Loucy (cell line): ENCODE results near the gene OXA1L.
"Not testable (repeated sequence)": the region's sequence is repeated elsewhere in the genome, so short reads cannot be mapped to it uniquely, and the experiment has no call there.

Experiments
- CTCF ChIP-seq: fragments of 200-600 bp; sonication (generic); conservative IDR thresholded peaks from 2 replicates; pipeline ENCODE4 v1.5.1; 2014; ENCODE audit warnings: mild to moderate bottlenecking, antibody characterized with exemption, low read length
- EZH2phosphoT487 ChIP-seq: fragments of 200-600 bp; IDR thresholded peaks from 2 replicates; pipeline ENCODE4 v1.6.1; 2018; ENCODE audit warnings: antibody characterized with exemption, mild to moderate bottlenecking, moderate library complexity, borderline replicate concordance

DNA sequence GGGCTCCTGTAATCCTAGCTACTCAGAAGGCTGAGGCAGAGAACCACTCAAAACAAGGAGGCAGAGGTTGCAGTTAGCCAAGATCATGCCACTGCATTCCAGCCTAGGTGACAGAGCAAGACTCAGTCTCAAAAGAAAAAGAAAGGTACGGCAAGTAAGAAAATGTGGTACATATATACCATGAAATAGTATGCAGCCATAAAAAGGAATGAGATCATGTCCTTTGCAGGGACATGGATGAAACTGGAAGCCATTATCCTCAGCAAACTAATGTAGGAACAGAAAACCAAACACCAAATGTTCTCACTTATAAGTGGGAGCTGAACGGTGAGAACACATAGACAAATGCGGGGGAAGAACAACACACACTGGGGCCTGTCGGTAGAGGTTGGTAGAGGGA is 38.7 kb downstream of the OXA1L start:
- not testable (repeated sequence) for TF ChIP-seq CTCF, EZH2phosphoT487
